Activated naive CD4-positive, alpha-beta T cell (primary cell): ENCODE measurements around the gene EEF1AKMT1.
"Not testable (repeated sequence)": the region's sequence is repeated elsewhere in the genome, so short reads cannot be mapped to it uniquely, and the experiment has no call there.

ENCODE experiments used
- DNase-seq, 4 experiments: peaks; one replicate each; lab custom pipeline; 2025; lab: John Stamatoyannopoulos, UW

The EEF1AKMT1 gene

DNA sequence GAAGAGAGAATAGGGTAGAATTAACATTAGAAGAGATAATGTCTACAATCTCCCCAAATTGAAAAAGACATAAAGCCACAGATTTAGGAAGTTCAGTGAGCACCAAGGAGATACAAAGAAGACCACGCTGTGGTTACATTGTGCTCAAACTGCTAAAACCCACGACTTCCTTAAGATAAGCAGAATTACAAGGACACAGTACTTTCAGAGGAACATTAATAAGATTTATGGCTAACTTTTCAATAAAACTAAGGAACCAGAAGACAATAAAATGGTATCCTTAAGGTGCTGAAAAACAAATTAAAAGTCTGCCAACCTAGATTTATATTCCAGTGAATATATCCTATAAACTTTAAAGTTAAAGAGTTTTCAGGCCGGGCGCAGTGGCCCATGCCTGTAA lies 77.7 kb downstream of the EEF1AKMT1 start:
- DNase-seq = no peak

DNA sequence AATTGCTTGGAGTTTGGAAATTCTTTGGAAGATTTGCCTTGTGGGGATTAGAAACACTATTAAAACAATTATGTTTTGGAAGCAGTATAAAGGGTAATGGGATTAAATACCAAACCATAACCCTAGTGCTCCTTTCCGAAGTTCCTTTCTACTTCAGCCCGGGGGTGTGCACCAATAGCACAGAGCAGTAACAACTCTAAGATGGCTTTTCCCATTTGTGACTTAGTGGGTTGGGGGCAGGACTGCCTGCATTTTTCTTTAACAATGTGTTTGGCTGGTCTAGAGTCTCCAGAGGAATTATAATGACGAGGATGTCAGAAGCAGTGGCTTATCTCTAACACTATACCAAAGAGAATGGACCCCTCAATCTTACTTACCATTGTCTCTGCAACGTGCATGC lies 82.1 kb downstream of the EEF1AKMT1 start:
- DNase-seq = no peak

DNA sequence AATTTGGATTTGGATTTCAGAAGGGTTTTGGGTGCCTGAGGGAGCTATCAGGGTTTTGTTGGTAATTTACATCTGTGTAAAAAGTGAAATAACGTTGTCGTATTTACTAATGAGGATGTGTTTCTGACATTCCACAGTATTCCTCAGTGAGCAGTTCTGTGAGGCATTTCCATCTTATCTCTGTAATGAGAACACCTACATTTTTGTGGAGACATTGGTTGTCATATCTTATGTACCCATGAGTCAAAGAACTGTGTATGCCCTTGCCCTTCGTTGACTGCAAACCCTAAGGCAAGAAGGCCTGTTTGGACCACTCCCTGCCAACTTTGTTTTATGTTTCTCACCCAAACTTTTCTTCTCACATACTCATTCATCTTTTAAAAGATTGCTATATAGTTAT lies 84.5 kb downstream of the EEF1AKMT1 start:
- DNase-seq = no peak

DNA sequence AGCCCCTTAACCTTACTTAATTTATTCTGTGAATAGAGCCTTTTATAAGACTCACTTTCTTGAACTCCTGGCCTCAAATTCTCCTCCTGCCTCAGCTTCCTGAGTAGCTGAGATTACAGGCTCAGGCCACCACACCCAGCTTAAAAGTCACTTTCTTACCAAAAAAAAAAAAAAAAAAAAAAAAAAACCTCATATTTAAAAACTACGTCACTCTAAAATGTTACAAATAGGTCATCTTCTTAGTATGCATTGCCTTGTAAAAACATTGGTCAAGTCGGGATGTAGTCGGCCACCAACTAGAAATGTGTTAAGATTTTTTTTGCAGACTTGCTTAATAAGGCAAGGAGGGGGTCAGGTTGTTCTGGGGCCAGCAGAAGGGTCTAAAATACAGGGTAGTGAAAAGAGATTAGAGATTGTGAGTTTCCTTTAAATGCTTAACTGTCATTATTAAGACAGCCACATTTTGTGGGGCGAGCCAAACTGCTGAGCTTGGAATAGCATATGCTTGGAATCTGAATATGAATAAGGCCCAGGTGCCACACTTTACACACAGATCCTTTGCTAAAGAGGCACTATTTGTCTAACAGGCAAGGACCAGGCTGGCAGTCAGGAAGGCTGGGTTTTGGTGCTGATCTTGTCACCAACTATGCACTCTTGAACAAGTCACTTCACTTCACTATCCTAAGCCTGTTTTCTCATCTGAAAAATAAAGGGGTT lies 86.7 kb downstream of the EEF1AKMT1 start:
- DNase-seq = no peak

DNA sequence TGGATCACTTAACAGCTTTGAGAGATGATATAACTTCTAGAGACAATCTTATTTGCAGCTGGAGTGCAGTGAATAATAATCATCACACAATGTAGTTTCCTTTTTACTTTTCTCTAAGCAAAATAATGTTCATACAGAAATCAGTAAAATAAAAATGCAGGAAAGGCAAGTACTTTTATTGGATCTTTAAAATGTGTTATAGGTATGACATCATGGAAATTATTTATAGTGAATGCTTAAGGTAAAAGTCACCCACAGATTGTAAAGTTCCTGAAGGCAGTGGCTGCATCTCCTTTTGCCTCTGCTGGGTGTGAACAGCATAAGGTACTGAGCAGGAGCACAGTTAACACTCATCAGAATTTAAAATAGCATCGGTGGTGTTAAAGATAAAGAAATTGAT lies 87.6 kb downstream of the EEF1AKMT1 start:
- DNase-seq = no peak

DNA sequence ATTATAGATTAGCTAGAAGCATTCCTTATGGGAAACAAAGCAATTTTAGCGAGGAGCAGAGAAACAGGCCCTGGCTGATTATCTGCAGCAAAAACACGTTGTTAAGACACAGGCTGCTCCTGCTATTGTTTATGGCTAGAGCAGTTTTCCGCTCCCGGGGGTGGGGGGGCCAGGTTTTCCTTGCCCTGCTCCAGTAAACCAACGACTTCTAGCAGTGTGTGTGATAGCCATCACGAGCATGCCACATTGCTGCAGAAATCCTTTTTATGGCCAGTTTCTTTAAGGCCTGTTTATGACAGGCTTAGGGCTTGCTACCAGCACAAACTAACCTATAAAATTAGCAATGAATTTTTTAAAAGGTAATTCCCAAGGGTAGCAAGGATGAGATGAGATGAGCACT lies 88.7 kb downstream of the EEF1AKMT1 start:
- no peak for DNase-seq

DNA sequence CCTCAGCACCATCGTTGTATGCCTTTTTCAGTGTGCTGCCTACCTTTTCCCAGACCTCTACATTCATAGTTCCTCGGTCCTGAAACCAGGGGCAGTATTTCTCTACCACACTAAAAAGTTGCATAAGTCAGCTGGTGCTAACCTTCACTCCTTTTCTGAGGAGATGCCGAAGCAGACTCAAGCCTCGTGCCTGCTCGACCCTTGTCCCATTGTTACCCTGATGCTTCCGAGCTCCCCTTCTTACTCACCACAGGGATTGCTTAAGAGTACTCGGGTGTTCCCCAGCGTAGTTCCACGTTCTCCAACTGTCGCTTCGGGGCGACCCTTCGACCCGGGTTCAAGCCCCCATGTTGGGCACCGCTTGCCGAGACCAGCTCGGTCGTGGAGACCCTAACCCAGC lies 89.2 kb downstream of the EEF1AKMT1 start:
- DNase-seq = no peak

DNA sequence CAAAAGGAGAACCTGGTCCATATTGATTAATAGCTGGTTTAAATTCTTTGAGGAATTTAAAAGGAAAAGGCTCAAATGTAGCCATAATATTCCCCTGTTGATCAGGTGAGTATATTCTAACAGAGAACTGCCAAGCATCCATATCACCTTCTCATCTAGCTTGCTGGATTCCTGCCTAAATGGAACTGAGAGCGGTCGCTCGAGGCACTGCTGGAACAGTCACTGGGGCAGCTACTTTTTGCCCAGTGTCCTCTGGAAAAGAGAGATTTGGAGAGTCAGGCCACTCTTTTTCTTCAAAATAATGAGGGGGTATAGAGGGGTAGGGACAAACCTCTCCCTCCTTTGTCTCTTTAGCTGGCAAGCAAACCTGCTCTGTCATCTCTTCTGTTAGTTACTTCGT lies 89.7 kb downstream of the EEF1AKMT1 start:
- no peak for DNase-seq

DNA sequence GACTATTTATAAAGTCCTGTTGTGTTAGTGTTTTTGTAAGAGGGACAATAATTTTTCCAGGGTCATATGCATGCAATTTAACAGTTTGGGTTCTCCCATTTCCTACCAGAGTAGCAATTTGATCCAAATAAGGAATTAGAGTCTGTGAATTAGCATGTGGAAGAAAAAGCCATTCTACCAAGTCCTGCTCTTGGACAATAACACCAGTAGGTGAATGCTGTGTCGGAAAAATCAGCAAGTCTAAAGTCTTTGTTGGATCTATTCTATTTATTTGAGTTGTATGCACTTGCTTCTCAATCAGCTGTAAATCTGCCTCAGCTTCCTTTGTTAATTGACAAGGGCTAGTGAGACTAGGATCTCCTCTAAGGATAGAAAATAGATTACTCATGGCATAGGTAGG lies 91.7 kb downstream of the EEF1AKMT1 start:
- no peak for DNase-seq

DNA sequence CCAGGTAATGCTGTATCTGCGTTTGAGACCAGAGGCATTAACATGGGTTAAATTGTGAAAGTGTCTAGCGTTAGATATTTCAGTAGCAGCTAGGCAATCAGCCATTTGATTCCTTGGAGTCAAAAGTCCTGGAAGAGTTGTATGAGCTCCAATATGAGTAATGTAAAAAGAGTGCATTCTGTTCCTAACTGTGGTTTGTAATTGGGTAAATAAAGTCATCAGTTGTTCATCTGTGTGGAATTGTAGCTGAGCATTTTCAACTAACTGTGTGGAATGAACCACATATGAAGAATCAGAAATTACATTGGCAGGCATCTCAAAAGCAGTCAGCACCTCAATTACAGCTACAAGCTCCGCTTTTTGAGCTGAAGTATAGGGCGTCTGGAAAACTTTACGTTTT lies 92.3 kb downstream of the EEF1AKMT1 start:
- DNase-seq = not testable (repeated sequence)

DNA sequence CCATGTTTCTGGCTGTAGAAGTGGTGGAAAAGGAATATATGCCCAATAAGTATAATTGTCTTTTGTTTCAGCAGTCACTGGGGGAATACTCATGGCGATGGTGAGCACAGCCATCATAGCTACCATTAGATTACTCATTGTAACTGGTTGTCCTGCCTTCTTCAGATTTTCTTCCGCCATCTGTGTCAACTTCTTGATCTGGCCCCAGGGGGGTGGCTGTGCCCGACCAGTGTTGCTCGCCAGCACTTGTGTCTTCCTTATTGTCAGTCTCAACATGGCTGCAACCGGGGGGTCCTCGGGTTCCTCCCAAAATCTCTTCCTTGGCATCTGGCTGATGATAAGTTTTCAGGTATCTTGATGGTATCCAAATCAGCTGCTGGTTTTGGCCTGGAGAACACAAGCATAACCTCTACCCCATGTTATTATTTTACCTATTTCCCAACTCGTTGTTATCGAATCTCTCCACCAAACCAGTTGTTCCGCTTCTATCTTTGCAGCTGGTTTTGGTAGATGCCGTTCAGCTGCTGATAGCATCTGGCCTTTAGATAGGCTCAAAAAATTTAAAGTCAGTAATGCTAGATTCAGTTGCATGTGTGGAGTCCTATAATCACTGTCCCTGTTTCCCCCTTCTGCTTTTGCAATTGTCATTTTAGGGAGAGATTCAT lies 93.2 kb downstream of the EEF1AKMT1 start:
- DNase-seq = no peak

DNA sequence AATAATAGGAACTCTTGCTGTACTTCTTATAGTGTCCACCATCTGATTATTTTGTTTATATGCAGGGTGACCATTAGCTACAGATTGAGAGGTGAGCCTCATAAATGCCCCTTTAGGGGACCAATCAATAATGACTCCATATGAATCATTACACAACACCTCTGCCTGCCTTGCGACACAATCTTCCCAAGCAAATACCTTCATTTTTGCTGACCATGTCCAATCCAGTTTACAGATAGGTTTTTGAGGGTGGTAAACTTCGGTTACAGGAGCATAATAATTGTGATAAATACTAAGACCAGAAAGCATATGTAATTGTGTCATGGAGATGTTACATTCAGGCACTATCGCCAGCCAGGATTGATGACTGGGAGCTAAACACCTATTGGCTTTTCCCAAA lies 93.9 kb downstream of the EEF1AKMT1 start:
- DNase-seq = no peak
